DND-41 (cell line): ENCODE results near the gene DPP7.
A peak's percentile ranks its signal among the peaks of the same experiment; 100 is the strongest.
"Not testable (repeated sequence)": the region's sequence is repeated elsewhere in the genome, so short reads cannot be mapped to it uniquely, and the experiment has no call there.

ENCODE experiments used
- ATAC-seq: fragments of 200-7000 bp; cut with Tn5 transposase; 3 replicates; pipeline ENCODE4 v1.9.1; 2021; ENCODE audit warnings: low read depth; ENCODE audit not compliant: insufficient read depth
- DNase-seq: peaks from one replicate; pipeline ENCODE4 v3.0.0-alpha.2; 2020
- H2AFZ ChIP-seq: 2 replicates; pipeline ENCODE4 v1.6.0; 2012; ENCODE audit warnings: low read depth, low read length
- H3K27ac ChIP-seq: 2 replicates; pipeline ENCODE4 v1.5.1; 2012; ENCODE audit warnings: low read length, inconsistent platforms
- H3K27me3 ChIP-seq: fragments of 200-600 bp; sonication (generic); 2 replicates; pipeline ENCODE4 v1.6.0; 2012; ENCODE audit warnings: low read length, mild to moderate bottlenecking, inconsistent platforms; ENCODE audit not compliant: insufficient read depth, poor library complexity
- H3K36me3 ChIP-seq: 2 replicates; pipeline ENCODE4 v1.5.1; 2012; ENCODE audit warnings: low read length, inconsistent platforms; ENCODE audit not compliant: insufficient read depth
- H3K4me1 ChIP-seq: 2 replicates; pipeline ENCODE4 v1.5.1; 2012; ENCODE audit warnings: mild to moderate bottlenecking, low read length; ENCODE audit not compliant: insufficient read depth
- H3K4me2 ChIP-seq: 2 replicates; pipeline ENCODE4 v1.6.0; 2012; ENCODE audit warnings: mild to moderate bottlenecking, moderate library complexity, low read length, inconsistent platforms; ENCODE audit not compliant: insufficient read depth
- H3K4me3 ChIP-seq, 2 experiments: fragments of 200-600 bp in 1 of 2; shearing (Covaris generic) in 1 of 2; 2 replicates each; pipeline ENCODE4 v1.5.1; 2012 to 2016; ENCODE audit warnings: inconsistent platforms in 2 of 2, low read length in 2 of 2, mild to moderate bottlenecking in 2 of 2, low read depth in 1 of 2, moderate library complexity in 1 of 2
- H3K79me2 ChIP-seq: 2 replicates; pipeline ENCODE4 v1.6.0; 2012; ENCODE audit warnings: low read length, inconsistent platforms; ENCODE audit not compliant: insufficient read depth
- H3K9ac ChIP-seq: 2 replicates; pipeline ENCODE4 v1.6.0; 2012; ENCODE audit warnings: low read depth, mild to moderate bottlenecking, inconsistent platforms, low read length, moderate library complexity
- H3K9me3 ChIP-seq: 2 replicates; pipeline ENCODE4 v1.5.1; 2012; ENCODE audit warnings: low read length, moderate library complexity, mild to moderate bottlenecking, inconsistent platforms; ENCODE audit not compliant: insufficient read depth, severe bottlenecking
- H4K20me1 ChIP-seq: 2 replicates; pipeline ENCODE4 v1.6.0; 2012; ENCODE audit warnings: low read length; ENCODE audit not compliant: insufficient read depth
- CTCF ChIP-seq: IDR thresholded peaks from 2 replicates; pipeline ENCODE4 v1.5.1; 2012; ENCODE audit warnings: borderline replicate concordance, low read length, moderate library complexity, mild to moderate bottlenecking; ENCODE audit not compliant: poor library complexity, severe bottlenecking; ENCODE audit errors: extremely low read depth
- EZH2 ChIP-seq: IDR thresholded peaks from 3 replicates; pipeline ENCODE4 v1.6.1; 2012; ENCODE audit warnings: borderline replicate concordance, low read depth, mild to moderate bottlenecking, moderate library complexity, low read length, inconsistent platforms; ENCODE audit not compliant: severe bottlenecking

DPP7 gene

GRCh38 chr9:137128158-137128861 is 13.8 kb upstream of the DPP7 start:
- Histone ChIP-seq H3K36me3 (no peaks in the 10 kb centered on the region; the same call in 1 of the 2 replicates), H3K4me2 (peak overlapping the region; percentile 87), H3K9ac (peak overlapping the region; percentile 91), H2AFZ (peak overlapping the region; percentile 96), H3K27me3 (no peaks in the 10 kb centered on the region), H3K4me3 (peak overlapping the region; percentile 85 to 98), H3K79me2 (peaks cover 40% of the 10 kb centered on the region), H3K27ac (peak overlapping the region; percentile 91), H3K9me3 (no peaks in the 10 kb centered on the region), H4K20me1 (no peaks in the 10 kb centered on the region), H3K4me1 (peaks cover 38% of the 10 kb centered on the region)
- DNase-seq (peak; percentile 73), ATAC-seq (peak; percentile 64)
- TF ChIP-seq EZH2 = no peak
- no peak for TF ChIP-seq CTCF

GRCh38 chr9:137127301-137128157 is 13.0 kb upstream of the DPP7 start:
- Histone ChIP-seq H3K4me2 (peak overlapping the region; percentile 87), H3K4me1 (peaks cover 42% of the 10 kb centered on the region), H3K4me3 (peak overlapping the region; percentile 85 to 98), H3K9ac (peak overlapping the region; percentile 91), H2AFZ (peak overlapping the region; percentile 70), H3K27ac (peak overlapping the region; percentile 91), H3K9me3 (no peaks in the 10 kb centered on the region), H3K27me3 (no peaks in the 10 kb centered on the region), H3K79me2 (peaks cover 40% of the 10 kb centered on the region), H4K20me1 (no peaks in the 10 kb centered on the region), H3K36me3 (no peaks in the 10 kb centered on the region; the same call in 1 of the 2 replicates)
- ATAC-seq (peak; percentile 37), DNase-seq (peak; percentile 72)
- TF ChIP-seq CTCF = no peak
- TF ChIP-seq EZH2 = no peak

- DNase-seq = no peak
- TF ChIP-seq CTCF (no peak), EZH2 (no peak)
- no peaks in the 10 kb centered on the region for H3K27me3 ChIP-seq
- H3K79me2 ChIP-seq = peaks cover 40% of the 10 kb centered on the region
- peak overlapping the region; percentile 91 for H3K9ac ChIP-seq
- no peaks in the 10 kb centered on the region for H3K9me3 ChIP-seq
- H3K27ac ChIP-seq = peak overlapping the region; percentile 91
- peak overlapping the region; percentile 87 for H3K4me2 ChIP-seq
- no peak for ATAC-seq
- peak overlapping the region; percentile 70; the same call in 1 of the 2 replicates for H2AFZ ChIP-seq
- H3K4me3 ChIP-seq = peak overlapping the region; percentile 85 to 98; a peak in 3 of 4 replicates
- peaks cover 47% of the 10 kb centered on the region for H3K4me1 ChIP-seq
- no peaks in the 10 kb centered on the region; the same call in 1 of the 2 replicates for H3K36me3 ChIP-seq
- H4K20me1 ChIP-seq = no peaks in the 10 kb centered on the region
Measured at GRCh38 chr9:137126786-137127185, 12.3 kb upstream of the DPP7 start.

- not testable (repeated sequence) for ATAC-seq, H3K9ac ChIP-seq, H3K27me3 ChIP-seq, DNase-seq, H4K20me1 ChIP-seq, H3K9me3 ChIP-seq, H3K27ac ChIP-seq, H3K4me3 ChIP-seq, H3K4me2 ChIP-seq, H3K36me3 ChIP-seq, H2AFZ ChIP-seq
- peaks cover 39% of the 10 kb centered on the region for H3K4me1 ChIP-seq
- H3K79me2 ChIP-seq = peaks cover 26% of the 10 kb centered on the region
Measured at GRCh38 chr9:137123952-137124462, 9.5 kb upstream of the DPP7 start.
